Body of pancreas (tissue), 4 donors: ENCODE results near the gene BICRA. TPM values are rescaled to one million over a fixed set of nuclear protein-coding genes. Genes with fewer than 3 reads are reported as not detected.
"Not testable (repeated sequence)": the region's sequence is repeated elsewhere in the genome, so short reads cannot be mapped to it uniquely, and the experiment has no call there.

Source experiments
- ATAC-seq: fragments of 150-250 bp; one replicate; pipeline ENCODE4 v1.9.1; 2016
- DNase-seq, 4 donors: peaks; one replicate each; pipeline ENCODE4 v3.0.0-alpha.2; 2019
- H3K27ac ChIP-seq, 4 donors: fragments of 200-600 bp; sonication (generic); 1 replicate in 3 of 4; 2 replicates in 1 of 4; pipeline versions ENCODE4 v1.5.1 to v1.6.1; 2016 to 2019; ENCODE audit warnings: mild to moderate bottlenecking in 1 of 4, mixed read lengths in 1 of 4, moderate library complexity in 1 of 4
- H3K27me3 ChIP-seq, 2 donors: fragments of 200-600 bp; sonication (generic); one replicate each; pipeline ENCODE4 v1.6.0; 2016; ENCODE audit warnings: mild to moderate bottlenecking in 1 of 2
- H3K36me3 ChIP-seq, 2 donors: fragments of 200-600 bp; sonication (generic); replicated peaks in 1 of 2; 2 replicates each; pipeline ENCODE4 v1.5.1; 2016; ENCODE audit warnings: low read depth in 2 of 2; ENCODE audit not compliant: insufficient read depth in 1 of 2
- H3K4me1 ChIP-seq: fragments of 200-600 bp; sonication (generic); one replicate; pipeline ENCODE4 v1.6.0; 2016
- H3K4me3 ChIP-seq, 2 donors: fragments of 200-600 bp; sonication (generic); 1 replicate in 1 of 2; 2 replicates in 1 of 2; pipeline ENCODE4 v1.5.1; 2016 to 2019
- H3K9me3 ChIP-seq, 3 donors: fragments of 200-600 bp; sonication (generic); 1 replicate in 2 of 3; 2 replicates in 1 of 3; pipeline ENCODE4 v1.5.1; 2016
- POLR2A ChIP-seq, 3 donors: fragments of 450-650 bp; IDR thresholded peaks; one replicate each; pipeline ENCODE4 v1.6.1; 2016; ENCODE audit warnings: antibody characterized with exemption in 3 of 3, mild to moderate bottlenecking in 2 of 3
- WGBS, 2 donors: methylation state at CpG; one replicate each; pipeline ENCODE4 v1.1.5; 2017; 5-methylcytosine and 5-hydroxymethylcytosine counted together
- intact Hi-C: fragments of 100-400 bp; cut with DNase I; formaldehyde crosslinking; loops from one replicate; pipeline ENCODE4 v1.15.1; 2023
- total RNA-seq, 2 donors: library from RNA; depleted of rRNA; stranded (reverse); fragments of >200 nt; gene quantifications; one replicate each; pipeline ENCODE4 v1.1.0, GENCODE V29; 2016
- TF ChIP-seq, protein P1 (sequence below), 7 experiments: fragments of 450-650 bp in 4 of 7; fragments of 200-600 bp in 3 of 7; sonication (generic) in 3 of 7; IDR thresholded peaks; one replicate each; pipeline ENCODE4 v1.5.1; 2016 to 2019; ENCODE audit warnings: antibody characterized with exemption in 7 of 7

The BICRA gene
- total RNA-seq, 2 donors from 2014 or later = 2.6 to 26.4 TPM

DNA sequence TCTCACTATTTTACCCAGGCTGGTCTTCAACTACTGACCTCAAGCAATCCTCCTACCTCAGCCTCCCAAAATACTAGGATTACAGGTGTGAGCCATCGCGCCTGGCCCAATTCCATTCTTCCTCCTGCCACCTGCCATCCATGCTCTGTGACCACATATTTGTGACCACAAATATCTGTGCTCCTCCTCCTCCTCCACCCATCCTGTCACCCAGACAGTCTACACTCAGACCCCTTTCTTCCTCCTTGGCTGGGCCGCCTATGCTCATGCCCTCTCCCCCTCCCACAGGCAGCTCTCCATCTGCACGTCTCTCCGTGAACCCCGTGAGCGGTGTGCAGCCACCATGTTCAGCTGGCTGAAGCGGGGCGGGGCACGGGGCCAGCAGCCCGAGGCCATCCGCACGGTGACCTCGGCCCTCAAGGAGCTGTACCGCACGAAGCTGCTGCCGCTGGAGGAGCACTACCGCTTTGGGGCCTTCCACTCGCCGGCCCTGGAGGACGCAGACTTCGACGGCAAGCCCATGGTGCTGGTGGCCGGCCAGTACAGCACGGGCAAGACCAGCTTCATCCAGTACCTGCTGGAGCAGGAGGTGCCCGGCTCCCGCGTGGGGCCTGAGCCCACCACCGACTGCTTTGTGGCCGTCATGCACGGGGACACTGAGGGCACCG, 107.5 kb downstream of the BICRA start:
- ATAC-seq = no peak
- Histone ChIP-seq H3K27ac (no peak overlapping the region), H3K4me1 (peaks cover 32% of the 10 kb centered on the region), H3K36me3 (no peaks in the 10 kb centered on the region), H3K4me3 (no peak overlapping the region), H3K27me3 (no peaks in the 10 kb centered on the region), H3K9me3 (no peaks in the 10 kb centered on the region)
- DNase-seq = peak in 1 of 4 donors; percentile 31
- TF ChIP-seq POLR2A (IDR thresholded peaks at IDR 0.05) = no peak
- TF ChIP-seq, protein P1, sequence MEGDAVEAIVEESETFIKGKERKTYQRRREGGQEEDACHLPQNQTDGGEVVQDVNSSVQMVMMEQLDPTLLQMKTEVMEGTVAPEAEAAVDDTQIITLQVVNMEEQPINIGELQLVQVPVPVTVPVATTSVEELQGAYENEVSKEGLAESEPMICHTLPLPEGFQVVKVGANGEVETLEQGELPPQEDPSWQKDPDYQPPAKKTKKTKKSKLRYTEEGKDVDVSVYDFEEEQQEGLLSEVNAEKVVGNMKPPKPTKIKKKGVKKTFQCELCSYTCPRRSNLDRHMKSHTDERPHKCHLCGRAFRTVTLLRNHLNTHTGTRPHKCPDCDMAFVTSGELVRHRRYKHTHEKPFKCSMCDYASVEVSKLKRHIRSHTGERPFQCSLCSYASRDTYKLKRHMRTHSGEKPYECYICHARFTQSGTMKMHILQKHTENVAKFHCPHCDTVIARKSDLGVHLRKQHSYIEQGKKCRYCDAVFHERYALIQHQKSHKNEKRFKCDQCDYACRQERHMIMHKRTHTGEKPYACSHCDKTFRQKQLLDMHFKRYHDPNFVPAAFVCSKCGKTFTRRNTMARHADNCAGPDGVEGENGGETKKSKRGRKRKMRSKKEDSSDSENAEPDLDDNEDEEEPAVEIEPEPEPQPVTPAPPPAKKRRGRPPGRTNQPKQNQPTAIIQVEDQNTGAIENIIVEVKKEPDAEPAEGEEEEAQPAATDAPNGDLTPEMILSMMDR (IDR thresholded peaks at IDR 0.05) = no peak
- intact Hi-C loops = no loop called here
- 77 to 82% methylated on average over 16 to 30 of the region's 32 CpGs for WGBS, 2 donors

DNA sequence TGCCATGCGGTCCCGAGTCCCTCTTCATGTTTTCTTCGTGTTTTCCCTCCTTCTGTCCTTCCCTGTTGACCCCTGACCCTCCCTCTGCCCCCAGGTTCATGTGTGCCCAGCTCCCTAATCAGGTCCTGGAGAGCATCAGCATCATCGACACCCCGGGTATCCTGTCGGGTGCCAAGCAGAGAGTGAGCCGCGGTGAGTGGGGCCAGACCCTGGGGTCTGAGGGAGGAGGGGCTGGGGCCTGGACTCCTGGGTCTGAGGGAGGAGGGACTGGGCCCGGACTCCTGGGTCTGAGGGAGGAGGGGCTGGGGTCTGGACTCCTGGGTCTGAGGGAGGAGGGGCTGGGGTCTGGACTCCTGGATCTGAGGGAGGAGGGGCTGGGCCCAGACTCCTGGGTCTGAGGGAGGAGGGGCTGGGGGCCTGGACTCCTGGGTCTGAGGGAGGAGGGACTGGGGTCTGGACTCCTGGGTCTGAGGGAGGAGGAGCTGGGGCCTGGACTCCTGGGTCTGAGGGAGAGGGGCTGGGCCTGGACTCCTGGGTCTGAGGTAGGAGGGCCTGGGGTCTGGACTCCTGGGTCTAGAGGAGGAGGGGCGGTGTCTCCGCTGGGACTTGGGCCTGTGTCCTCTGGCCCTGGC, 109.6 kb downstream of the BICRA start:
- H3K36me3 ChIP-seq, DNase-seq, intact Hi-C loops, H3K27me3 ChIP-seq, ATAC-seq, H3K9me3 ChIP-seq, H3K4me3 ChIP-seq: not testable (repeated sequence)
- WGBS, 2 donors = 67 to 77% methylated on average over 10 of the region's 11 CpGs
- peaks cover 39% of the 10 kb centered on the region for H3K4me1 ChIP-seq
- peak overlapping the region; percentile 67 to 83 (median 77) for H3K27ac ChIP-seq

DNA sequence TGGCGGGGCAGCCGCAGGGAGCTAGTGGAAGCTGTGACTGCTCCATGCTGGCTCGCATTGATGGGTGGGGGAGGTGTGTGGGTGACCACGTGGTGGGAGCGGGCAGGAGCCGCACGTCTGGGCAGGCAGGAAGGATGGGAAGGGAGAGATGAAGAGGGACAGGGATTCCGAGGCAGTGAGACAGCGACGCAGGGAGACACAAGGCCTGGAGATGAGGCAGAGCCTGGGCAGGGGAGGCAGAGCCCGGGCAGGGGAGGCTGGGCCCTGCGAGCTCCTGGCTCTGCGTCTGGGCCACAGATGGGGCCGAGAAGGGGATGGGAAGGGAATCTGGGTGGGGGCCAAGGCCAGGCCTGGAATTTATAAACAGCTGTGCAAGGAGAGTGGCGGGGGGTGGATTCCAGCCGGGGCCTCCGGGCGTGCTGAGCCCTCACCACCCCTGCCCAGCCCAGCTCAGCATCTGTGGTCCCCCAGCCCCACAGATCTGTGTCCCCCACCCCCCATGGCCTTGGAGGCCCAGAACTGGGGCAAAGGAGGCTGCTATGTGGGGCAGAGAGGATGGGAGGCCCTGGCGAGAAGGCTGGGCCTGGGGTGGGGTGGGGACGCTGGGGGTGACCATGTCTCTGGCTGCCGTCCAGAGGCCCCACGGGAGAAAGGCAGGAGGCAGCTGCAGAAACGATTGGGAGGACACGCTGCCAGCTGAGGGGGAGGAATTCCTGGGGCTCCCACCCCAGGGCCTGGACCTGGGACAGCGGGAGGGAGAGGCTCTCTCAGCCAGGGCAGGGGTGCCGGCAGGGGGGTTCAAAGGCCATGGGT, 110.3 kb downstream of the BICRA start:
- WGBS, 2 donors = 19 to 23% methylated on average over 16 to 25 of the region's 26 CpGs
- Histone ChIP-seq H3K27ac (peak overlapping the region; percentile 67 to 83 (median 77)), H3K36me3 (no peaks in the 10 kb centered on the region), H3K9me3 (no peaks in the 10 kb centered on the region), H3K27me3 (no peaks in the 10 kb centered on the region), H3K4me3 (no peak overlapping the region), H3K4me1 (peaks cover 37% of the 10 kb centered on the region)
- peak in 1 of 3 donors; percentile 16 for TF ChIP-seq POLR2A (IDR thresholded peaks at IDR 0.05)
- TF ChIP-seq, protein P1 (IDR thresholded peaks at IDR 0.05) = no peak
- intact Hi-C loops = no loop called here
- DNase-seq (peak; percentile 65 to 91 (median 81)), ATAC-seq (peak; percentile 62)

DNA sequence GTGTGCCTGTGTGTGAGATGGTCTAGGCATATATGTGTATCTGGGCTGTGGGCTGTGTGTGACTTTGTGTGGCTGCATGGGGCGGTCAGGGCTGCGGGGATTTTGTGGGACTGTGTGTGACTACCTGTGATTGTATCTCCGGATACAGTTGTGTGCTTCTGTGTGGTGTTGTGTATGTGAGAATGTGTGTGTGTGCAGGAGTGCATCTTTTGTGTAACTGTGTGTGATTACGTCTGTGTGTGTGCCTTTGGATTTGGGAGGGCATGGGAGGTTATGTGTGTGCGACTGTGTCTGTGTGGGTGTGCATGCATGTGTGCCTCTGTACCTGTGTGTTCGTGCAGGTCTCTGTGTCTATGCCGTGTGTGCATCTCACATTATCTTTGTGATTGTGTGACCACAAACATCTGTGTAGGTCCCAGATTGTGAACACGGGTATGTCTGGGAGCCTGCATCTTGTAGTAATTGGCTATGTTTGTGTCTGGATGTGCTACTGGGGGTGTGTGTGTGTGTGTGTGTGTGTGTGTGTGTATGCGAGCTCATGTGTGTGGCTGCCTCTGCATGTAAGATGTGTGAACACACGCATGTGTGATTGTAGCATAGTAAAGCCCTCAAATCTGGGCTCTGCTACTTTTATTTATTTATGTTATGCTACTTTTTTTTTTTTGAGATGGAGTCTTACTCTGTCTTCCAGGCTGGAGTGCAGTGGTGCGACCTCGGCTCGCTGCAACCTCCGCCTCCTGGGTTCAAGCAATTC, 111.9 kb downstream of the BICRA start:
- no peaks in the 10 kb centered on the region for H3K27me3 ChIP-seq
- H3K9me3 ChIP-seq = no peaks in the 10 kb centered on the region
- TF ChIP-seq, protein P1 (IDR thresholded peaks at IDR 0.05) = no peak
- TF ChIP-seq POLR2A (IDR thresholded peaks at IDR 0.05) = no peak
- intact Hi-C loops = no loop called here
- no peaks in the 10 kb centered on the region for H3K36me3 ChIP-seq
- 85 to 87% methylated on average over 9 to 14 of the region's 14 CpGs for WGBS, 2 donors
- ATAC-seq = no peak
- peak overlapping the region in 1 of 4 donors; percentile 77 for H3K27ac ChIP-seq
- peaks cover 33% of the 10 kb centered on the region for H3K4me1 ChIP-seq
- no peak for DNase-seq
- no peak overlapping the region for H3K4me3 ChIP-seq
